Activated naive CD8-positive, alpha-beta T cell (primary cell): ENCODE measurements around the gene MAPK9.

Experiments used
- H3K27ac Mint-ChIP-seq: one replicate; pipeline ENCODE4 v1.8.0; 2021; ENCODE audit warnings: mixed read lengths
- H3K27me3 Mint-ChIP-seq: one replicate; pipeline ENCODE4 v1.8.0; 2021; ENCODE audit warnings: mixed read lengths
- H3K36me3 Mint-ChIP-seq: one replicate; pipeline ENCODE4 v1.8.0; 2021; ENCODE audit warnings: mixed read lengths
- H3K4me1 Mint-ChIP-seq: one replicate; pipeline ENCODE4 v1.8.0; 2021; ENCODE audit warnings: low read depth, mixed read lengths
- H3K4me3 Mint-ChIP-seq: one replicate; pipeline ENCODE4 v1.8.0; 2021; ENCODE audit warnings: mild to moderate bottlenecking, mixed read lengths
- H3K9me3 Mint-ChIP-seq: one replicate; pipeline ENCODE4 v1.8.0; 2021; ENCODE audit warnings: low read depth, mixed read lengths

The MAPK9 gene

DNA sequence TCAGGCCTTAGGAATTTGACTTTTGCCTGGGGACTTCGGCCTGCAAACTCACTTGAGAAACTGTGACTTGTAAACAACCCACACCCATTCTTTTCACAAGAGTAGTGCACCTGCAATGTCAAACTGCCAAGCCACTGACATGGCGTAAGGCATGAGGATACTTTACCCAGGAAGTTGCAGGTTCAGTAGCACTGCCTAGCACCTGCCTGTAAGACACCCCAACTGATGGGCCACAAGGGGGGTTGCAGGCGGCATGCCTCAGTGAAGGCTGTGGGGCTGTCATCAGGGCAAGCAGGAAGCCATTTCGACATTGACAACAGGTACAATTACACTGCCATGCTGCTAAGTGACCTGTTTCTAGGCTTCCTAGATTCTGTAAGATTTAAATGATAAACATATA is 41.6 kb downstream of the MAPK9 start:
- Mint-ChIP-seq H3K4me1 (no peaks in the 10 kb centered on the region), H3K4me3 (no peak overlapping the region), H3K27ac (no peak overlapping the region), H3K27me3 (no peaks in the 10 kb centered on the region), H3K9me3 (peaks cover 16% of the 10 kb centered on the region), H3K36me3 (peaks cover 51% of the 10 kb centered on the region)

DNA sequence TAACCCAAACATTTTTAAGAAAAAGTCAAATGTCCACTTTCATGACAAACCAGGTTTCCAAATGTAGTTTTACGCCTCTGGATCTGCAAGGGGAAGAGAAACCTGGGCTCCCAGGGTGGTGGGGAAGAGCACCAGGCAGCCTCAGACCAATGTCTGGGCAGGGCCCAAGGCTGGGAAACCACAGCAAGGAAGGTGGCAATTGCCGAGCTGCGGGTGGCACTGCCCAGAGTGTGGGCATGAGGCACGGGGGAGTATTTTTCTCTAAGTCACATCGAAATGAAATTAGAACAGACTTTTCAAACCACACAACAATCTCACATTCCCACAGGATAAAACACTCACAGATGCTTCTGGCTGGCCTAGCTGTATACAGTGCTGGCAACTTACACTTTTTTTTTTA is 50.3 kb downstream of the MAPK9 start:
- Mint-ChIP-seq H3K9me3 (peaks cover 8% of the 10 kb centered on the region), H3K36me3 (peaks cover 64% of the 10 kb centered on the region), H3K27me3 (no peaks in the 10 kb centered on the region), H3K27ac (no peak overlapping the region), H3K4me1 (no peaks in the 10 kb centered on the region), H3K4me3 (no peak overlapping the region)

DNA sequence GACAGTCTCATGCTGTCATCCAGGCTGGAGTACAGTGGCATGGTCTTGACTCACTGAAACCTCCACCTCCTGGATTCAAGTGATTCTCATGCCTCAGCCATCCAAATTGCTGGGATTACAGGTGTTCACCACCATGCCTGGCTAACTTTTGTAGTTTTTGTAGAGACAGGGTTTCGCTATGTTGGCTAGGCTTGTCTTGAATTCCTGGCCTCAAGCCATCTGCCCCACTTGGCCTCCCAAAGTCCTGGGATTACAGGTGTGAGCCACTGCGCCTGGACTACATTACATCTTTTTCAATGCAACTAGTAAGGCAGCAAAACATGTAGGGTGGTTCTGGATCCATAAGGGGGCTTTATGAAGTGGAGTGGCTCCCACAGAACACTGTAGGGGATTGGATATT is 53.3 kb downstream of the MAPK9 start:
- Mint-ChIP-seq H3K36me3 (peaks cover 74% of the 10 kb centered on the region), H3K27me3 (no peaks in the 10 kb centered on the region), H3K4me1 (no peaks in the 10 kb centered on the region), H3K4me3 (no peak overlapping the region), H3K27ac (no peak overlapping the region), H3K9me3 (no peaks in the 10 kb centered on the region)

DNA sequence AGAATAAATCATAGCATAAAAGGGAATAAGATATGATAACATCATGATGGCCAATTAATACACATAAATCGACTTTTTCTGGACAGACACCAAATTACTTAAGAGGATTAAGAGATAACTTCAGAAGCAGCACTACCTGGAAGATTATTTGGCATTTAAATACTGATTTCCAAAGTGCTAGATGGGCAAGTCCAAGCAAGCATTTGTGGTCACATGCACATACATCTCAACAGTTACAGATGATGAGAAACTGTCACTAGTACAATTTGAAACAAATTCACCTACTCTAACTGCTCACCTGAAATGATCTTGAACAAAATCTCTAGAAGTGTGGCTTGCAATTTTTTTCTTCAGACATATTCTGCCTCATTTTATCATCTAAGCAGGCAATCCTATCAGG is 56.0 kb downstream of the MAPK9 start:
- H3K36me3 Mint-ChIP-seq: peaks cover 66% of the 10 kb centered on the region
- H3K4me1 Mint-ChIP-seq: no peaks in the 10 kb centered on the region
- no peaks in the 10 kb centered on the region for H3K27me3 Mint-ChIP-seq
- H3K9me3 Mint-ChIP-seq: no peaks in the 10 kb centered on the region
- no peak overlapping the region for H3K4me3 Mint-ChIP-seq
- no peak overlapping the region for H3K27ac Mint-ChIP-seq

DNA sequence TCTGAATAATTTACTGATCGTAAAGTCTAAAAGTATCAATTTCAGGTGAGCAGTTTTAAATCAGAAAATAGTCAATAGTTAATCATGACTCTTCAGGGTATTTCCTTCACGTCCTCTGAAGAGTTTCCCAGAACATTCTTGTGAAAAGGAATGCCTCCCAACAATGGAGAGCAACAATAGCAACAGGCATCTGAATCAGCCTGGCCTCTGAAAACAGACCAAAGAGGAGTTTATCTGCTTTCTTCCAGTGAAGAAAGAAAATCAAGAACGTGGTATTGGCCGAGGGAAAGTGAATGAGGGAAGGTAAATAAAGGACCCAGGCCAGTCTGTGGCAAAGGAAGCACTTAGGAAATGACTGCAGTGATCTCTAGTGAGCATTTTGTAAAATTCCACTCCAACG is 56.8 kb downstream of the MAPK9 start:
- Mint-ChIP-seq H3K4me1 (no peaks in the 10 kb centered on the region), H3K27ac (no peak overlapping the region), H3K36me3 (peaks cover 60% of the 10 kb centered on the region), H3K27me3 (no peaks in the 10 kb centered on the region), H3K9me3 (no peaks in the 10 kb centered on the region), H3K4me3 (no peak overlapping the region)

DNA sequence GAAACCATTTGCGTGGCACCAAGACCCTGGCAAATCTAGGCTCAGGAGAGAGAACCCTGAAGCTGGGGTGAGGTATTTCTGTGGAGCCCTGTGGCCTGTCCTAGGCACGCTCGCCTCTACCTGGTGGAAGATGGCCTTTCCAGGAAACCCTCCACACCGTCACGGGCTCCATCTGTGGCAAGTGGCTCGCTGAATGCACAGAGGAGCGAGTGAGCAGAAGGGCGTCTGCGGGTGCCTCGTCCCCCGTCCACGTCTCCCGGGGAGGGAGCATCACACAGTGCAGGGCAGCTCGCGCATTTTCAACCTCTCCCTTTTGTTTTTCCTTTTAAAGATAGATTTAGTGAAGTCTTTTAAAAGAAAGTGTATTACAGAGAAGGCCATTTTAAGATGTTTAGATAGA is 57.6 kb downstream of the MAPK9 start:
- H3K4me1 Mint-ChIP-seq: no peaks in the 10 kb centered on the region
- H3K9me3 Mint-ChIP-seq: no peaks in the 10 kb centered on the region
- H3K27ac Mint-ChIP-seq: no peak overlapping the region
- no peaks in the 10 kb centered on the region for H3K27me3 Mint-ChIP-seq
- H3K36me3 Mint-ChIP-seq: peaks cover 59% of the 10 kb centered on the region
- no peak overlapping the region for H3K4me3 Mint-ChIP-seq

DNA sequence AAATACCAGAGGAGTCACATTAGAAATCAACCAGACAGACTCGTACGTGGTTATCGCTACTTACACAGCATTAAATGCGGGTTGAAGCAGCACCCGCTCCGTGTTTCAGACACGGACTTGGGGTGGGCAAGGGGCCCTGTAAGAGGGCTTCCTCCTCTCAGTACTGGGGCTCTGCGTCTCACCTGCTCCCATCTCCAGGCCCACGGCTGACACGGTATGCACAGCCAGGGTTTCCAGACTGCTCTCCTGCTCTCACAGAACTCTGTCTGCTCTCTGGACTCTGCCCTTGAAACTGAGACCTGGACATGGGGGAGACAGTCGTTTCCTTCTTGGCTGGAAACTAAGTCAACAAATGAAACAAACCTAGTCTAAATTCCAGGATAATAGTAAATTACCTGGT is 58.2 kb downstream of the MAPK9 start:
- peaks cover 59% of the 10 kb centered on the region for H3K36me3 Mint-ChIP-seq
- H3K27me3 Mint-ChIP-seq: no peaks in the 10 kb centered on the region
- H3K4me1 Mint-ChIP-seq: no peaks in the 10 kb centered on the region
- H3K4me3 Mint-ChIP-seq: no peak overlapping the region
- H3K9me3 Mint-ChIP-seq: no peaks in the 10 kb centered on the region
- no peak overlapping the region for H3K27ac Mint-ChIP-seq

DNA sequence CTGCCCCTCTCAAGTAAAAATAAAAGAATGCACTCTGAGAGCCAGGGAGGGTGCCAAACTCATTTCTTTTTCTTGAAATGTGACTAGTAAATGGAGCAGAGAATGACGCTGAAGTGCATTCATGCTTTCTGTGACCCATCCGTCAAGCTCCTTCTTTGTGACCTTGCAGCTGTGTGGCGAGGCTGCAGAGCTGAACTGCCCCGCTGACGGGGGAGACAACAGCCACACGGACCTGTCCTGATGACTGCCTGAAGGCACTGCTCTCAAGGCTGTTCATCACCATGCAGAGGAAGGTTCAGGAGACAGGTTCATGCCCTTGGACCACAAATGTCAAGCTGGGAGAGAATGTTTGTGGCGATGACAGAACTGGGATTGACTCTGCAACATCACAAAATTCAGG is 61.9 kb downstream of the MAPK9 start:
- H3K4me3 Mint-ChIP-seq: no peak overlapping the region
- peaks cover 53% of the 10 kb centered on the region for H3K36me3 Mint-ChIP-seq
- no peak overlapping the region for H3K27ac Mint-ChIP-seq
- peaks cover 11% of the 10 kb centered on the region for H3K9me3 Mint-ChIP-seq
- no peaks in the 10 kb centered on the region for H3K27me3 Mint-ChIP-seq
- H3K4me1 Mint-ChIP-seq: no peaks in the 10 kb centered on the region

DNA sequence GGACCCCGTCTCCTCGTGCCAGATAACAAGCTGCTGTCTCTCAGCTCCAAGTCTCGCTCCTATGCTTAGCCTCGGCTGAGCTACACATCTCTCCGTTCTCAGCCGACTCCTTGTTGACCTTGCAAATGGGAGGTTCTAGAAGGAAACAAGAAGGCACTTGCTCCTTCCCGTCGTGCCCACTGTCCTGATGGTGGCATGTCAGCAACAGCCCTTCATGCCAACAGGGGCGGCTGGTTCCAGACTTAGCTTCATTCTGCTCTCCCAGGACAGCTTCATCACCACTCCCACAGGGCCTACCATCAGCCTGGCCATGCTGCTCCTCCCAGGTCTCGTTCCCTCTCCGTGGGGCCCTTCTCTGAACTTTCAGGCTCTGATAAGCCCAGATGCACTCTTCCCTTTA is 69.8 kb downstream of the MAPK9 start:
- Mint-ChIP-seq H3K4me3 (no peak overlapping the region), H3K27ac (no peak overlapping the region), H3K9me3 (peaks cover 41% of the 10 kb centered on the region), H3K36me3 (peaks cover 32% of the 10 kb centered on the region), H3K4me1 (no peaks in the 10 kb centered on the region), H3K27me3 (no peaks in the 10 kb centered on the region)

DNA sequence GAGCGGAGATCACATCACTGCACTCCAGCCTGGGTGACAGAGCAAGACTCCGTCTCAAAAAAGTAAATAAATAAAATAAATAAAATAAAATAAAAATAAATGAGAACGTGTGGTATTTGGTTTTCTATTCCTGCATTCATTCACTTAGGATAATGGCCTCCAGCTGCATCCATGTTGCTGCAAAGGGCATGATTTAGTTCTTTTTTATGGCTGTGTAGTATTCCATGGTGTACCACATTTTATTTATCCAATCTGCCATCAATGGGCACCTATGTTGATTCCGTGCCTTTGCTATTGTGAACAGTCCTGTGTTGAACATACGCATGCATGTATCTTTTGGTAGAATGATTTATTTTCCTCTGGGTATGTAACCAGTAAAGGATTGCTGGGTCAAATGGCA is 74.1 kb downstream of the MAPK9 start:
- H3K4me1 Mint-ChIP-seq: no peaks in the 10 kb centered on the region
- peaks cover 28% of the 10 kb centered on the region for H3K9me3 Mint-ChIP-seq
- H3K4me3 Mint-ChIP-seq: no peak overlapping the region
- peaks cover 19% of the 10 kb centered on the region for H3K36me3 Mint-ChIP-seq
- H3K27me3 Mint-ChIP-seq: peaks cover 2% of the 10 kb centered on the region
- H3K27ac Mint-ChIP-seq: no peak overlapping the region

DNA sequence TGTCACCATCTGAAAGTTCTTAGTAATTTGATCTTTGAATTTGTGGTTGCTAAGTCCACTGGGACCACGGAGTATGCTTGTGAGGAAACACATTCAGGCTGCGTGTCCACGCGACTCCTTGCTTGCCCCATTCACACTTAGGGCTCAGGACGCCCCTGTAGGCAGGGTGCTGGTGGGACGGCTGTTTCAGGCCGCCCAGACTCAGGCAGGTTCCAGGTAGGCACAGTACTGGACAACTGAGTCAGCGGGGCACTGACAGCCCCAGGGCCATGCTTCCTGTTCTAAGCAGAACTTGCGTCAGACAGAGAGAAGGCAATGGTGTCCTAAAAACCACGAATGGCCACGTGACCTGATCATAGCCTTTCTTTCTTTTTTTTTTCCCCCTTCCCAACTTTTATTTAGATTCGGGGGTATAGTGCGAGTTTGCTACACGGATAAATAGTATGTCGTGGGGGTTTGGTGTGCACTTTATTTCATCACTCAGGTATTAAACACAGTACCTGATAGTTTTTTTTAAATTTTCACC is 75.2 kb downstream of the MAPK9 start:
- Mint-ChIP-seq H3K4me1 (no peaks in the 10 kb centered on the region), H3K36me3 (peaks cover 13% of the 10 kb centered on the region), H3K27me3 (peaks cover 8% of the 10 kb centered on the region), H3K27ac (no peak overlapping the region), H3K9me3 (peaks cover 21% of the 10 kb centered on the region), H3K4me3 (no peak overlapping the region)

DNA sequence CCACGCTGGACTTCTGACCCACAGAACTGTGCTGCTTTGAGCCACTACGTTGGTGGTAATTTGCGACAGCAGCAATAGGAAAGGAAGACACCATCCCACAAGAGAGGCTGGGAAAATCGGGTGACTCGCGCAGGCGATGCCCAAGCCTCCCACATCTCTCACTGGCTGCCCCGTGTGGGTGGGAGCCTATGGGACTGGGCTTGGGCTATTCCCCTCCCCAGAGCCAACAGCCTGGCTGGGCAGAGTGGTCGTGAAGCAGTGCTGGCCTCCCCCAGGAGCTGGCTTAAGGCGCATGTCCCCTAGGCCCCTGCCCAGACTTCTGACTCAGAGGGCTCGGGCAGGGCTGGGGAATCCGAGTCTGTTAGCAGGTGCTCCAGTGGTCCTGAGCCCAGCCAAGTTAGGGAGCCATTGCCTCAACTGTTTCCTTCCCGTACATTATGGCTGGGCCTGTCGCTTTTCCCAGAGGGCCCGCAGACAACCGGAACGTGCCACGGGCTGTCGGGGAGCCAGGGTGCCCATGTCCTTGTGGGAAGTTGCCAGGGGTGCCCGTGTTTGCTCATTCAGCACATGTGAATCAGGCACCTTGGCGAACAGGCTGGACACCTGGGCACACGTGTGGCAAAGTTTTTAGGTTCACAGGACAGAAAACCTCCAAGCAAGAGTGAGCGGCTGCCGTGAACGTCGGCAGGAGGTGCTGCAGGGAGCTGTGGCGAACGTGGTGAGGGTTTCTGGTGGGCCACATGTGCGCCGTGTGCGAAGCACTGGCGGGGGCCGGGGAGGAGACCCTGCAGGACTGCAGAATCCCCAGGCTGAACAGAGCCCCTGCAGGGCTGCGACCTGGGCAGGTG is 75.9 kb downstream of the MAPK9 start:
- Mint-ChIP-seq H3K27me3 (peaks cover 8% of the 10 kb centered on the region), H3K36me3 (peaks cover 13% of the 10 kb centered on the region), H3K4me1 (no peaks in the 10 kb centered on the region), H3K9me3 (peaks cover 21% of the 10 kb centered on the region), H3K27ac (no peak overlapping the region), H3K4me3 (no peak overlapping the region)

DNA sequence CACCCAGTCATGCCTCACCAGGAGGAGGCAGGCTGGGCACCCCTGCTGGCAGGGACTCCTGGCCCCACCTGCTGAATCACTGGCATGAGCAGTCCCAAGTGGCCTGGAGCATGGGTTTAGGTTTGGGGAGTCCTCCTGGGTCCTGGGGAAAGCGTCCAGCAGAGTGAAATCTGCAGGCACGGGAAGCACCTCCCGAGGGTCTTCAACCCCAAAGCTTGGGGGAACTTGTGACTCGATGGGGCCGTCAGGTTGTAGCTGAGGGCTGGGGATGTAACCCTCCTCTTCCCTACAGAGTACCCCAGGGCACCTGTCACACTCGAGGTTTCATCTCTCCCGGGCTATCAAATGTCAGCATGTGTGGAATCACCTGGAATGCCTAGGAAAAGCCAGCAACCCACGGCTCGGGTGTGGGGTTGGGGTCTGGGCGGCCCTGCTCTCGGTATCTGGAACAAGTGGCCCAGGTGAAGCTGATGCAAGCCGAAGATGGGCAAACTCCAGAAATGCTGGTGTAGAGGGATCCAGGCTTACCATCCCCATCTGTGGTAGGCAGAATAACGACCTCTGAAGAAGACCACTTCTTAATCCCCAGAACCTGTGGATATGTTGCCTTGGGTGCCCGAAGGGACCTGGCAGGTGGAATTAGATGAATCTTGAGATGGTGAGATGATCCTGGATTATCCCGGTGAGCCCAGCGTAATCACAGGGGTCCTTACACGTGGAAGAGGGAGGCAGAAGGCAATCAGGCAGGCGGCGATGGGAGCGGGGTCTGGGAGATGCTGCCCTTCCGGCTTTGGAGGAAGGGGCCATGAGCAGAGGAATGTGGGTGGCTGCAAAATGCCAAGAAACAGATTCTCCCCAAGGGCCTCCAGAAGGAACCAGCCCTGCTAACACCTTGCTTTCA is 76.8 kb downstream of the MAPK9 start:
- Mint-ChIP-seq H3K36me3 (peaks cover 9% of the 10 kb centered on the region), H3K27me3 (peaks cover 8% of the 10 kb centered on the region), H3K9me3 (peaks cover 19% of the 10 kb centered on the region), H3K4me1 (no peaks in the 10 kb centered on the region), H3K4me3 (no peak overlapping the region), H3K27ac (no peak overlapping the region)

DNA sequence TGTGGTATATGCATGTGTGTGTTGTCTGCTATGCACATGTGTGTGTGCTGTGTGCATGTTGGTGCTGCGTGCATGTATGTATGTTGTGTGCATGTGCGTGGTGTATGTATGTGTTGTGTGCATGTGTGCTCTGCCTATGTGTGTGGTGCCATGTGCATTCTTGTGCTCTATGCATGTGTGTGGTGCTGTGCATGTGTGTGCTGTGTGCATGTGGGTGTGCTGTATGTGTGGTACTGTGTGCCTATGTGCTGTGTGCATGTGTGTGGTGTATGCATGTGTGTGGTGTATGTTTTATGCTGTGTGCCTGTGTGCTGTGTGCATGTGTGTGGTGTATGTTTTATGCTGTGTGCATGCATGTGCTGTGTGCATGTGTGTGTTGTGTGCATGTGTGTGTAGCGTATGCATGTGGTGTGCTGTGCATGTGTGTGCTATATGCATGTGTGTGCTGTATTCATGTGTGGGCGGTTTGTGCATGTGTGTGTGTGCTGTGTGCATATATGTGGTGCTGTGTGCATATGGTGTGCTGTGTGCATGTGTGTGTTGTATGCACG is 78.2 kb downstream of the MAPK9 start:
- Mint-ChIP-seq H3K27me3 (peaks cover 8% of the 10 kb centered on the region), H3K4me1 (no peaks in the 10 kb centered on the region), H3K9me3 (peaks cover 9% of the 10 kb centered on the region), H3K36me3 (peaks cover 4% of the 10 kb centered on the region), H3K4me3 (no peak overlapping the region), H3K27ac (no peak overlapping the region)

DNA sequence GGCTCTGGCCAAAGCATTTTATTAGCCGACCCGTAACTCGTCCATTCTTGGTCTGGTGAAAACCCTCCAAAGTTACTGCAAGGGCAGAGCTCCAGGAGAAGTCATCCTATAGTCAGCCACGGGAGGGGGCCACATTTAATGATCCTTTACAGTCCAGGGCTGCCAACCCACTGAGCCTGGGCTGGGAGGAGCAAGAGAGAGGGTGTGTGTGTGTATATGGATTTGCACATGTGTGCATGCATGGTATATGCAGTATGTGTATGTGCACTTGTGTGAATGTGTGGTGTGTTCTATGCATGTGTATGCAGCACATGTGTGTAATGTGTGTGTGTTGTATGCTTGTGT is 78.7 kb downstream of the MAPK9 start:
- Mint-ChIP-seq H3K4me3 (no peak overlapping the region), H3K4me1 (peaks cover 3% of the 10 kb centered on the region)

More for the DNA sequence above, 78.7 kb downstream of the MAPK9 start:
- Mint-ChIP-seq H3K9me3 (peaks cover 4% of the 10 kb centered on the region), H3K27me3 (peaks cover 11% of the 10 kb centered on the region), H3K36me3 (peaks cover 4% of the 10 kb centered on the region), H3K27ac (no peak overlapping the region)
